ENCODE results near the gene PDE4B. TPM values are rescaled to one million over a fixed set of nuclear protein-coding genes. Genes with fewer than 3 reads are reported as not detected.

The PDE4B gene
- total and polyA plus RNA-seq, 9 of the 15 experiments (the other 6 are each of a cell fraction or from before 2014, with no cell fraction given), result 0.09 TPM; not detected in 8

GRCh38 chr1:66265268-66265667 is 472.6 kb downstream of the PDE4B start:
- no peaks in the 10 kb centered on the region for H3K9me1 ChIP-seq (ENCODE audit: control insufficient read depth, insufficient read depth, low read length)
- H3K9me3 ChIP-seq (replicated peaks; ENCODE audit: control insufficient read depth, insufficient read depth, low read depth, low read length), result no peaks in the 10 kb centered on the region
- intact Hi-C loops (cut with micrococcal nuclease), result no loop called here
- ChIA-PET POLR2A (no interaction called here), CTCF (ENCODE audit: low intra/inter-chr PET ratio) (no interaction called here)
- no TSS peak for BruUV-seq (replicated peaks)
- in situ Hi-C loops (cut with MboI), result no loop called here
- H3K79me2 ChIP-seq (ENCODE audit: control insufficient read depth, insufficient read depth, low read length), result no peaks in the 10 kb centered on the region
- H3K9ac ChIP-seq (ENCODE audit: insufficient read depth in 1 of 2, low read depth in 2 of 2, low read length in 2 of 2), result no peak overlapping the region
- ATAC-seq (no peak), FAIRE-seq (no peak), DNase-seq (ENCODE audit: extremely low read depth in 1 of 4, low spot score in 3 of 4) (no peak)
- H3K4me2 ChIP-seq (ENCODE audit: insufficient read depth, low read length), result no peak overlapping the region
- H3K4me3 ChIP-seq, result no peak overlapping the region
- TF ChIP-seq MCM7 (IDR thresholded peaks at IDR 0.05) (no peak), BACH1 (tag; IDR thresholded peaks at IDR 0.05) (no peak), GTF2E2 (tag; IDR thresholded peaks at IDR 0.05) (no peak), KAT8 (IDR thresholded peaks at IDR 0.05; ENCODE audit: low read depth) (no peak), ZNF668 (CRISPR knock-in tag; IDR thresholded peaks at IDR 0.05) (no peak), ZNF77 (CRISPR knock-in tag; IDR thresholded peaks at IDR 0.05) (no peak), BCL6 (CRISPR knock-in tag; IDR thresholded peaks at IDR 0.05) (no peak), ZKSCAN3 (CRISPR knock-in tag; IDR thresholded peaks at IDR 0.05) (no peak), PRPF4 (IDR thresholded peaks at IDR 0.05; ENCODE audit: insufficient read depth, low read depth, low read length, poor library complexity, severe bottlenecking) (no peak)
- 0% methylated on average over 2 of the region's 2 CpGs for WGBS (ENCODE audit: insufficient coverage, low coverage, missing lambda C conversion rate)
- H3K36me3 ChIP-seq (ENCODE audit: control insufficient read depth, insufficient read depth, low read length), result no peaks in the 10 kb centered on the region
- no peaks in the 10 kb centered on the region for H3K4me1 ChIP-seq (replicated peaks in 1 of 2; ENCODE audit: control insufficient read depth in 2 of 2, insufficient read depth in 2 of 2, low read length in 2 of 2)
- no peaks in the 10 kb centered on the region for H3K27me3 ChIP-seq (ENCODE audit: control insufficient read depth in 2 of 2, insufficient read depth in 2 of 2, low read length in 2 of 2)
- H4K20me1 ChIP-seq (replicated peaks; ENCODE audit: control insufficient read depth, insufficient read depth, low read length), result no peaks in the 10 kb centered on the region
- no peak overlapping the region for H2AFZ ChIP-seq (ENCODE audit: low read depth, low read length)
- H3K27ac ChIP-seq (ENCODE audit: extremely low read depth, low read depth, low read length), result no peak overlapping the region

- intact Hi-C loops (cut with micrococcal nuclease) (no loop called here), in situ Hi-C loops (cut with MboI) (no loop called here)
- WGBS (ENCODE audit: insufficient coverage, low coverage, missing lambda C conversion rate), result 0% methylated on average over 3 of the region's 3 CpGs
- Histone ChIP-seq H3K79me2 (ENCODE audit: control insufficient read depth, insufficient read depth, low read length) (no peaks in the 10 kb centered on the region), H3K9ac (ENCODE audit: insufficient read depth in 1 of 2, low read depth in 2 of 2, low read length in 2 of 2) (no peak overlapping the region), H3K36me3 (ENCODE audit: control insufficient read depth, insufficient read depth, low read length) (no peaks in the 10 kb centered on the region), H3K9me3 (replicated peaks; ENCODE audit: control insufficient read depth, insufficient read depth, low read depth, low read length) (no peaks in the 10 kb centered on the region), H3K4me1 (replicated peaks in 1 of 2; ENCODE audit: control insufficient read depth in 2 of 2, insufficient read depth in 2 of 2, low read length in 2 of 2) (no peaks in the 10 kb centered on the region), H4K20me1 (replicated peaks; ENCODE audit: control insufficient read depth, insufficient read depth, low read length) (no peaks in the 10 kb centered on the region), H2AFZ (ENCODE audit: low read depth, low read length) (no peak overlapping the region), H3K9me1 (ENCODE audit: control insufficient read depth, insufficient read depth, low read length) (no peaks in the 10 kb centered on the region), H3K4me2 (ENCODE audit: insufficient read depth, low read length) (no peak overlapping the region), H3K27me3 (ENCODE audit: control insufficient read depth in 2 of 2, insufficient read depth in 2 of 2, low read length in 2 of 2) (no peaks in the 10 kb centered on the region), H3K4me3 (no peak overlapping the region), H3K27ac (ENCODE audit: extremely low read depth, low read depth, low read length) (no peak overlapping the region)
- BruUV-seq (replicated peaks), result no TSS peak
- TF ChIP-seq IRF1 (CRISPR knock-in tag; IDR thresholded peaks at IDR 0.05; ENCODE audit: borderline replicate concordance) (no peak), ZNF311 (CRISPR knock-in tag; IDR thresholded peaks at IDR 0.05) (no peak), THAP7 (CRISPR knock-in tag; IDR thresholded peaks at IDR 0.05) (no peak), SIN3A (IDR thresholded peaks at IDR 0.05; ENCODE audit: borderline replicate concordance in 2 of 2, control insufficient read depth in 1 of 2, low read depth in 2 of 2, low read length in 2 of 2) (no peak), MEIS2 (IDR thresholded peaks at IDR 0.05; ENCODE audit: partially characterized antibody) (no peak), ZNF785 (CRISPR knock-in tag; IDR thresholded peaks at IDR 0.05) (no peak), PTTG1 (tag; IDR thresholded peaks at IDR 0.05; ENCODE audit: low read depth) (no peak)
- ATAC-seq, result no peak
- FAIRE-seq, result no peak
- CTCF ChIA-PET (ENCODE audit: low intra/inter-chr PET ratio), result no interaction called here
- no peak for DNase-seq (ENCODE audit: extremely low read depth in 1 of 4, low spot score in 3 of 4)
- POLR2A ChIA-PET, result interaction anchor here (0.6 kb wide), 1 partner anchor 25 kb away, joined by 4 read pairs; no protein-coding TSS in a partner anchor
Measured at GRCh38 chr1:66265796-66266195, 473.1 kb downstream of the PDE4B start.
